AG20443 (cell line): ENCODE data around the gene SCLT1.

Experiments
- DNase-seq: peaks from one replicate; pipeline ENCODE4 v3.0.0; 2012; ENCODE audit warnings: low spot score, mixed read lengths

Gene SCLT1

GRCh38 chr4:128958194-128958593, 135.1 kb downstream of the SCLT1 start:
- DNase-seq: no peak

DNA sequence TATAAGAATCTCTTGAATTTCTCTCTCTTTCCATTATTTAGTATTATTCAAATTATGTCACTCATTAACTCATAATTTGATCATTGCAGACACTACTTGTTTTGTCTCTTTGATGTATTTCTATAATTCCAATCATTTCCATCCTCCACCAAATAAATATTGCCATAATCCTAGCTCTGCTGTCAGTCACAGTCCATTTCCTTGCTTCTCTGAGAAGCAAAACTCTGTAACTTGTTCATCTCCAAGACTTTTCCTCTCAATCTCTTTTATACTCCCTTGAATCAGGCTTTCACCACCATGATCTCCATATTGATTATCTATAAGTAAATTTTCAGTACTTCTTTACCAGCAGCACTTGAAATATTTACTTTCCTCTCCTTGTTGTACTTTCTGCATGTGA, 135.9 kb downstream of the SCLT1 start:
- DNase-seq: no peak

- DNase-seq: no peak
Observed at GRCh38 chr4:128955751-128956150, 137.6 kb downstream of the SCLT1 start.

GRCh38 chr4:128954941-128955340, 138.4 kb downstream of the SCLT1 start:
- DNase-seq: no peak

- DNase-seq: no peak
Observed at GRCh38 chr4:128951316-128951715, 142.0 kb downstream of the SCLT1 start.

- no peak for DNase-seq
Observed at GRCh38 chr4:128950796-128951195, 142.5 kb downstream of the SCLT1 start.

GRCh38 chr4:128946916-128947315, 146.4 kb downstream of the SCLT1 start:
- no peak for DNase-seq

- no peak for DNase-seq
Observed at GRCh38 chr4:128942607-128943006, 150.7 kb downstream of the SCLT1 start.

DNA sequence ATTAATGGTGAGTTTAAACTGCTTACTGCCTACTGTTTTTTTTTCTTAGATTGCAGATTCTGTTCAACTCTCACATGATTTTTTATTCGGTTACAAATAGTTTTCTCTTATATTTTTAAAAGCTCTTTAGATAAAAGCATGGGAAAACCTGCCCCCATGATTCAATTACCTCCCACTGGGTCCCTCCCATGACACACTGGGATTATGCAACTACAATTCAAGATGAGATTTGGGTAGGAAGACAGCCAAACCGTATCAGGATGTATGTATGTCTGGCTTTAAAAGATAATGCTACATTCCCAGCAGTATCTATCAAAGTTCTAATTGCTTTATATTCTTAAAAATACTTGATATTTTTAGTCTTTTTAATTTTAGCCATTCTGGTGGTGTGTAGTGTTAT, 152.4 kb downstream of the SCLT1 start:
- DNase-seq: no peak

DNA sequence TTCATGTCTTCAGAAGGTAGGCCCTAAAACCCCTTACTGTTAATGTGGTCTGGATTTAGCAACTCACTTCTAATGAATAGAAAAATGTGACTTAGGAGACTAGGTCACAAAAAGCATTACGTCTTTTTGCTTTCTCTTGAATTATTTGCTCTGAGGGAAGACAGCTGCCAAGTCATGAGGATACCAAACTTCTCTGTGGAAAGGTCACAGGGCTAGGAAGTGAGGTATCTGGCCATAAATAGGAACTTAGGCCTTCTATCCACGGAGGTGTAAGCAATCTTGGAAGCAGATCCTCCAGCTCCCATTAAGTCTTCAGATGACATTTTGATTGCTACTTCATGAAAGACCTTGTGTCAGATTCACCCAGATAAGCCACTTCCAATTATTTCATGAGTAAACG, 163.3 kb downstream of the SCLT1 start:
- no peak for DNase-seq

DNA sequence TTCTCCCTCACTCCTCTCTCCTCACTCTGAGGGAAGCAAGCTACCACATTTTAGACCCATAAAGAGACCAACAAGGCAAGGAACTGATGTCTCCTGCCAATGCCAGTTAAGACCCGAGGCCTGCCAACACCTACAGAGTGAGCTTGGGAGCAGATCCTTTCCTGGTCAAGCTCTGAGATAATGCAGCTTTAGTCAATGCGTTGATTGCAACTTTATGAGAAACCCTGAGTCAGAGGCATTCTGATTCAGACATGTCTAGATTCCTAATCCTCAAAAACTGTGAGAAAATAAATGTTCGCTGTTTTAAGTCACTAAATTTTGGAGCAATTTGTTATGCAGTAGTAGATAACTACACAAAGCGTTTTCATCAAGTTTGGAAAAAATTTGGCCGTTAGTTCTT, 168.4 kb downstream of the SCLT1 start:
- DNase-seq: no peak

- no peak for DNase-seq
Observed at GRCh38 chr4:128921954-128922353, 171.4 kb downstream of the SCLT1 start.

DNA sequence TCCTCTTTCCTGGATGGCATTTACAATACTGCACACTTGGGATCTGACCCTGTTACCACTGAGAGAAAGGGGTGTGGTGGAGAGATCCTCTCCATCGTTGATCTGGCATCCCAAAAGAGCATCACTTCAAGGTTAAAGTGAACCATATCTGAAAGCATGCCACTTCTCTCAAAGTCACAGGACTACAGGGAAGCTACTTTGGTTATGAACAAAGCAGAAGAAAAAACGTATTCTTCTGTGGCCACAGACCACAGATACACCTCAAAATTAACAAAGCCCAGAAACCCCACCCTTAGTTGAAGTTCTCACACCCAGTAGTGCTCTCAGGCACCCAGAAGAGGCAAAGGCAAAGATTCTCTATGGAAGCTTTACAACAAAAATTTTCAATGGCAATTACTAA, 175.6 kb downstream of the SCLT1 start:
- DNase-seq: no peak

DNA sequence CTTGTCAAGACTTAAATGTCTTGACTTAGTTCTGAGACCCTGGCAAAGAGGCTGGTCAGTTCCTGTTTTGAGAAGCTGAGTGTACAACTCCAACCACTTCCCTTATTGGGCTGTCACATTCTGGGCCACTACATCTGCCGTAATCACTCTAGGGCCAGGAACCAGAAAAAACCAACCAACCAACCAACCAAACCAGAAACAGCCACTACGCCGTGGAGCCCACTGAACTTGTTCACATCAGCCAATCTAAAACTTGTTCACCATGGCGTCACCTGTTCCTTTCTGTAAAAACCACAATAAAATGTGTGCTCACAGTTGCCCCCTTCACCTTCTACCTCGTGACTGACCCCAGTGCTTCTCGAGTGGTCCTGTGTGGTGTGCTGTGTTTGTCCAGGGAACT, 176.5 kb downstream of the SCLT1 start:
- DNase-seq: no peak

- DNase-seq: no peak
Observed at GRCh38 chr4:128915544-128915943, 177.8 kb downstream of the SCLT1 start.

- no peak for DNase-seq
Observed at GRCh38 chr4:128913228-128913627, 180.1 kb downstream of the SCLT1 start.

DNA sequence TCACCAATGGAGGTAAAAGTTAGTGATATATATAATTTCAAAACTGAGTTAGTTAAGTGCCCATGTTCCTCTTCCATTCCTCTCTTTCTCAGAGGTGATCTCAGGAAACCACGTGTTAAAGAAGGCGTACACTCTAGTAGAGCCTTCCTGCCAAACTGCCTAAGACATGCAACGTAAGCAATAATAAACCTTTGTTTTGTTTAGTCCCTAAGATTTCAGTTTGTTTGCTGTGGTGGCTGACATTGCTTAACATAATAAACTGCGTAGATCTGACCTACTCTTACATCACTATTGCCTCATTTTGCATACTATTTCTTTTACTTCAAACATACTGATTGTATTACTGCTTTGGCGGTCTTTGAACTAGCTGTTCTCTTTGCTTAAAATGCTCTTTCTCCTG, 184.6 kb downstream of the SCLT1 start:
- DNase-seq: no peak

- no peak for DNase-seq
Observed at GRCh38 chr4:128907981-128908380, 185.4 kb downstream of the SCLT1 start.

GRCh38 chr4:128906581-128906980, 186.8 kb downstream of the SCLT1 start:
- DNase-seq: no peak

GRCh38 chr4:128904821-128905220, 188.5 kb downstream of the SCLT1 start:
- DNase-seq: no peak

GRCh38 chr4:128880662-128881061, 212.7 kb downstream of the SCLT1 start:
- DNase-seq: no peak

- DNase-seq: no peak
Observed at GRCh38 chr4:128879971-128880370, 213.4 kb downstream of the SCLT1 start.

GRCh38 chr4:128879283-128879682, 214.1 kb downstream of the SCLT1 start:
- DNase-seq: no peak

DNA sequence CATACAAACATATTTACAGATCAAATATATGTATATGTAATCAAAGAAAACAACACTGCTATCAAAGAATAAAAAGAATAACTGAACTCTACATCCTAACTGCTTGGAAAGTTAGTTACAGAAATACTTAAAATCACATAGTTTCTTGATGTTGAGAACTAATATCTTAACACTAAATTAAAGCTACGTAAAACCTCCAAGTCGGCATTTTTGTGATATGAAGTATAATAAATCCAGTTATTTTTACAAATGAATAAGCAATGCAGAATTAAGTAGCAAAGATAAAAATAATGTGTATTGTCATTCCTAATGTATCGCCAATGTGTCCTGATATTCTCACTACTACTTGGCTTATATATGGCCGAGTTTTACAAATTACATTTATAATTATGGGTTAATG, 215.4 kb downstream of the SCLT1 start:
- no peak for DNase-seq

DNA sequence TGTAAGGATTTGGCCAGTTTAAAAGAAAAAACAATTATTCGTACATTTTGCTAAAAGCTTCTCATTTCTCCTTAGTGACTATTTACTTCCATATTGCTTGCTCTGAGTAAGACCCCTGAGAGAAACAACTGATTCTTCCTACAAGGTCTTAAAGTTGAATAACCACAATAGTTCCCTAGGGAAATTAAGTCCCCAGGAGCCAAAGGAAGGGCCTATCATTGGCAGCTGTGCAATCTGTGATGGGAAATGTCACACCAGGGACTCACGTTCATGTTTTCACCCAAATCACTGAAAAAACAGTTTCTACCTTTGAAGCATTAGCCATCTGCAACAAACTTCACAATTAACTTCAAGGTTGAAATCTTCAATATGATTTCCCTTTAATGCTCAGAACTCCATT, 217.1 kb downstream of the SCLT1 start:
- DNase-seq: no peak
